Measurements from ENCODE around the gene SPEN.
A peak's percentile ranks its signal among the peaks of the same experiment; 100 is the strongest.

SPEN gene

DNA sequence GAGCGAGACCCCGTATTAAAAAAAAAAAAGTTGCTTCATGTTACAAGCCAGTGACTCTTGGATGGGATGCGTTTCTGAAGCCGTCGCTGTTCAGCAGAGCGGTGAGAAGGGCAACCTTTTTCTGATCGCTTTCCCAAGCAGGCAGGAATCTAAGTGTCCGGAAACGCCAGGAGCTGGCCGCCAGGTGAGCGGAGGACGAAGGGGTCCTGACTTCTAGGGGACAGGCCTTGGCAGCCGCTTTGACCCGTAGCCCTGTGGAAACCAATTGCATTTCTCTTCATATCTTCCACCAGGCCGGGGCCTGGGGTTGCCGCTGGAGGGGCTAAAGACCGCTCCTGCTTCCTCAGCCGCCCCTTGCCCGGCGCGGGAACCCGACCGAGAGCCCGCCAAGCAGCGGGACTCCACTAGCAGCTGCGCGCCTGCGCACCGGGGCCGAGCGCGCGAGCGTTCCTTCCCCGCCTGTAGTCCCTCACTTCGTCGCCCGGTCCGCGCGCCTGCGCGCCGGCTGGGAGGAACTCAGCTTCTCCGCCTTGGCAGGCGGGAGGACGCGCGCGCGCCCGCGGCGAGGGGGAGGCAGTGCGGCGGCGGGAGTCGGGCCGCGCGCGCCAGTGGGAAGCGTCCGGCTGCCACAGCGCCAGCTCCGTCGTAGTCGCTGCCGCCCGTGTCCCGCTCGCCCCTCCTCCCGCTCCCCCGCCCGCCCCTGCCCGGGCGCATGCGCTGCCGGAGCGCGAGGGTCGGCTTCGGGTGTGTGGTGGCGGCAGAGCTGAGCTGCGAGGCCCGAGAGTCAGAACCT, at the start of gene SPEN (continued):
- no peak; the same call in 1 of the 2 replicates for TF ChIP-seq ZBTB17 (tag by site-specific recombination; IDR thresholded peaks at IDR 0.05)
- no peak for TF ChIP-seq SALL2 (tag by site-specific recombination; IDR thresholded peaks at IDR 0.05; ENCODE audit: borderline replicate concordance)
- no peak for TF ChIP-seq TCF7L2 (IDR thresholded peaks at IDR 0.05; ENCODE audit: borderline replicate concordance, low read depth, low read length)
- TF ChIP-seq, protein P1, sequence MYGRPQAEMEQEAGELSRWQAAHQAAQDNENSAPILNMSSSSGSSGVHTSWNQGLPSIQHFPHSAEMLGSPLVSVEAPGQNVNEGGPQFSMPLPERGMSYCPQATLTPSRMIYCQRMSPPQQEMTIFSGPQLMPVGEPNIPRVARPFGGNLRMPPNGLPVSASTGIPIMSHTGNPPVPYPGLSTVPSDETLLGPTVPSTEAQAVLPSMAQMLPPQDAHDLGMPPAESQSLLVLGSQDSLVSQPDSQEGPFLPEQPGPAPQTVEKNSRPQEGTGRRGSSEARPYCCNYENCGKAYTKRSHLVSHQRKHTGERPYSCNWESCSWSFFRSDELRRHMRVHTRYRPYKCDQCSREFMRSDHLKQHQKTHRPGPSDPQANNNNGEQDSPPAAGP (tag by site-specific recombination; IDR thresholded peaks at IDR 0.05), result 0 out of 2 replicates have a peak, but pooled peaks have one; percentile 29
- TF ChIP-seq ZFHX2 (tag by site-specific recombination; conservative IDR thresholded peaks at IDR 0.05), result no peak; the same call in 1 of the 2 replicates
- TF ChIP-seq ZBTB7A (tag by site-specific recombination; IDR thresholded peaks at IDR 0.05; ENCODE audit: low read depth), result 0 out of 2 replicates have a peak, but pooled peaks have one; percentile 82
- TF ChIP-seq FEZF1 (tag by site-specific recombination; IDR thresholded peaks at IDR 0.05), result no peak
- no peak for TF ChIP-seq KLF1 (tag by site-specific recombination; IDR thresholded peaks at IDR 0.05)
- peak; percentile 56; the same call in 1 of the 2 replicates for TF ChIP-seq HOXD13 (CRISPR knock-in tag; IDR thresholded peaks at IDR 0.05; ENCODE audit: borderline replicate concordance)
- no peak for TF ChIP-seq ZSCAN16 (tag by site-specific recombination; IDR thresholded peaks at IDR 0.05)
- TF ChIP-seq ZNF585B (tag by site-specific recombination; IDR thresholded peaks at IDR 0.05), result no peak
- no peak for TF ChIP-seq ZNF658 (tag by site-specific recombination; IDR thresholded peaks at IDR 0.05)
- TF ChIP-seq BCL11A (tag by site-specific recombination; IDR thresholded peaks at IDR 0.05; ENCODE audit: low read depth), result no peak
- no peak for TF ChIP-seq ZNF175 (tag by site-specific recombination; IDR thresholded peaks at IDR 0.05)
- no peak for TF ChIP-seq PRDM2 (tag by site-specific recombination; IDR thresholded peaks at IDR 0.05; ENCODE audit: borderline replicate concordance)
- TF ChIP-seq ZNF394 (tag by site-specific recombination; IDR thresholded peaks at IDR 0.05; ENCODE audit: borderline replicate concordance), result peak; percentile 86; the same call in 1 of the 2 replicates
- no peak for TF ChIP-seq ZNF302 (tag by site-specific recombination; IDR thresholded peaks at IDR 0.05; ENCODE audit: low read depth)
- TF ChIP-seq ZSCAN30 (tag by site-specific recombination; IDR thresholded peaks at IDR 0.05), result no peak; the same call in 1 of the 2 replicates
- TF ChIP-seq ZNF510 (tag by site-specific recombination; IDR thresholded peaks at IDR 0.05; ENCODE audit: insufficient replicate concordance), result no peak
- no peak for TF ChIP-seq ZNF37A (tag by site-specific recombination; IDR thresholded peaks at IDR 0.05)
- no peak for TF ChIP-seq ZNF211 (tag by site-specific recombination; IDR thresholded peaks at IDR 0.05; ENCODE audit: low read depth)
- no peak for TF ChIP-seq ZNF202 (tag by site-specific recombination; IDR thresholded peaks at IDR 0.05; ENCODE audit: borderline replicate concordance)
- no peak for TF ChIP-seq ZNF76 (tag by site-specific recombination; IDR thresholded peaks at IDR 0.05; ENCODE audit: borderline replicate concordance, low read depth)
- TF ChIP-seq ZNF791 (tag by site-specific recombination; IDR thresholded peaks at IDR 0.05), result no peak
- TF ChIP-seq, protein P2, sequence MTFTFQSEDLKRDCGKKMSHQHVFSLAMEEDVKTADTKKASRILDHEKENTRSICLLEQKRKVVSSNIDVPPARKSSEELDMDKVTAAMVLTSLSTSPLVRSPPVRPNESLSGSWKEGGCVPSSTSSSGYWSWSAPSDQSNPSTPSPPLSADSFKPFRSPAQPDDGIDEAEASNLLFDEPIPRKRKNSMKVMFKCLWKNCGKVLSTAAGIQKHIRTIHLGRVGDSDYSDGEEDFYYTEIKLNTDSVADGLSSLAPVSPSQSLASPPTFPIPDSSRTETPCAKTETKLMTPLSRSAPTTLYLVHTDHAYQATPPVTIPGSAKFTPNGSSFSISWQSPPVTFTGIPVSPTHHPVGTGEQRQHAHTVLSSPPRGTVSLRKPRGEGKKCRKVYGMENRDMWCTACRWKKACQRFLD (tag by site-specific recombination; IDR thresholded peaks at IDR 0.05), result no peak
- no peak for TF ChIP-seq ZNF530 (tag by site-specific recombination; IDR thresholded peaks at IDR 0.05; ENCODE audit: low read depth)
- TF ChIP-seq ZNF138 (tag by site-specific recombination; IDR thresholded peaks at IDR 0.05; ENCODE audit: borderline replicate concordance), result no peak
- peak; percentile 95 for TF ChIP-seq HOXC10 (CRISPR knock-in tag; IDR thresholded peaks at IDR 0.05)
- no peak for TF ChIP-seq ZNF341 (tag by site-specific recombination; IDR thresholded peaks at IDR 0.05; ENCODE audit: low read depth)
- TF ChIP-seq ZNF501 (tag by site-specific recombination; IDR thresholded peaks at IDR 0.05), result peak; percentile 69
- TF ChIP-seq ZNF624 (tag by site-specific recombination; IDR thresholded peaks at IDR 0.05), result no peak
